GM12873 (cell line): ENCODE data around the gene FGF5.

Experiments
- CTCF ChIP-seq: IDR thresholded peaks from 2 replicates; pipeline ENCODE4 v1.5.1; 2012; ENCODE audit warnings: low read depth, mild to moderate bottlenecking, moderate library complexity, low read length, control low read depth; ENCODE audit not compliant: insufficient read depth; ENCODE audit errors: missing control alignments

The FGF5 gene

GRCh38 chr4:80340036-80340435 is 73.6 kb downstream of the FGF5 start:
- TF ChIP-seq CTCF: no peak
